Measurements from ENCODE around the gene XG.
A peak's percentile ranks its signal among the peaks of the same experiment; 100 is the strongest.

Gene XG

GRCh38 chrX:2819345-2820135, 67.7 kb downstream of the XG start:
- DNase-seq (ENCODE audit: low read depth, low spot score) = peak; percentile 31

DNA sequence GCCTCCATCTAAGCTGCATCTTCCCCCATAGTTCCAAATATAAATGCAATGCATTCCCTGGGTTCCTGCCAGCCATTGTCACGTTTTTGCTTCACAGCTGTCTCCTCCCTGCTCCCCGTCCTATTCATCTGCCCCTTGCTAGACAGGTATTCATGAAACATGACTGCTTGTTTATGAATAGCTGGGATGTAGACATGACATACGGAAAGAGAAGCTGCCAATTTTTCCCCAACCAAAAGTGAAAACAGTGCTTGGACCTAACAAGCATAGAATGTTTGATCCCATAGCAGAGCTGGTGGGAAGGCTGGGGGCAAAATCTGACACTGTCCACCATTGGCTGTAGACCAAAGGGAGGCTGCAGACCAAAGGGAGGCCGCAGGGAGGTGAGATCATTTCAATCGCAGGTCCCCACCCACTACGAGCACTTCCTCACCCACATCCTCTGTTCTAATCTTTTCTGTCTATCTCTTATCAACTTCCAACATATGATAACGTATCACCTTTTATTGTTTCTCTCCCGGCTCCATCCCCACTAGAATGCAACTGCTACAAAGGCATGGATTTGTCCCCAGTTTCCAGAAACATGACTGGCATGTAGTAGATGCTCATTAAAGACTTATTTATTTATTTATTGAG, 68.4 kb downstream of the XG start:
- no peak for DNase-seq (ENCODE audit: low read depth, low spot score)

DNA sequence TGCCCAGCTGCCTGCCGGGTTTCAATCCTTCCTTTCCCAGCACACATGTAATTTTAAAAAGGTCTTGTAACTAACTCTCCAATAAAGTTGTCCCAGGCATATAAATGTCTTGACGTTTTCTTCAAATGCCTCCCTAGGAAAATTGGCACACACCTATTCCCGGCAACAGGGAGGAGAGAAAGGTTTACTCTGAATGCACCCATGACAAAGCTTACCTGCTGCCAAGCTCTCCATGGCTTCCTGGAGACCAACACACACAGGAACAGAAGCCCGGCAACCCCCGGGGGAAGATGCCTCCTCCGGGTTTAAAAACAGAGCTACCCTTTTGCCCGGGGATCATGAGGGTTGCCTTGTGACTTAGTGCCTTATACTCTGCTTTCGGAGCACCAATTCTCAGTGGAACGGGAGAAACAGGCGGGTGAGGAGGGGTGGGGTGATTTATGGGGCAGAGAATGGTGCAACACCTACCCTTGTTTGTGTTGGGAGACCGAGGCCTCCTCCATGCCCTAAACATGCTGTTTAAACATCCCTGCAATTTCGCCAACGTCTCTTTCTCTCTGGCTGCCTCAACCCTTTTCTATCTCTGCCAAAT, 72.1 kb downstream of the XG start:
- no peak for DNase-seq (ENCODE audit: low read depth, low spot score)

DNA sequence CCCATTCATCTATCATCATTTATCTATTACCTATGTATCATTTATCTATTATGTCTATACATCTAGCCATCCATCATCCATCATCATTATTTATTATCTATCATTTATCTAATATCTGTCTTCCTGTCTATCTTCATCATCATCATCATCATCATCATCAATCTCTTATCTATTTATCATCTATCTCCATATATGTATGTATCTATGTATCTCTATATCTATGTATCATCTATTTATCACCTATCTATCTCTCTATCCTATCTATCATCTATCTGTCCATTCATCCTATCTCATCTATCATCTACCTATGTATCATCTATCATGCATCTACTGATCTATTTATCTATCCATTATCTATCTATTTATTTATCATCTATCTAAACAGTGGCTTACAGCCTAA, 73.0 kb downstream of the XG start:
- no peak for DNase-seq (ENCODE audit: low read depth, low spot score)

GRCh38 chrX:2828344-2828958, 76.6 kb downstream of the XG start, which contains the start of gene GYG2:
TSS of gene GYG2 (plus strand) at chrX:2828930. CDS start at chrX:2830189, 1,259 bp downstream.
- DNase-seq (ENCODE audit: low read depth, low spot score) = peak; percentile 58

- DNase-seq (ENCODE audit: low read depth, low spot score) = peak; percentile 17
These were observed 77.1 kb downstream of the XG start for GRCh38 chrX:2828959-2829411.

GRCh38 chrX:2829469-2830246, 77.8 kb downstream of the XG start:
- no peak for DNase-seq (ENCODE audit: low read depth, low spot score)

- DNase-seq (ENCODE audit: low read depth, low spot score) = no peak
These were observed 79.8 kb downstream of the XG start for GRCh38 chrX:2831471-2832228.

DNA sequence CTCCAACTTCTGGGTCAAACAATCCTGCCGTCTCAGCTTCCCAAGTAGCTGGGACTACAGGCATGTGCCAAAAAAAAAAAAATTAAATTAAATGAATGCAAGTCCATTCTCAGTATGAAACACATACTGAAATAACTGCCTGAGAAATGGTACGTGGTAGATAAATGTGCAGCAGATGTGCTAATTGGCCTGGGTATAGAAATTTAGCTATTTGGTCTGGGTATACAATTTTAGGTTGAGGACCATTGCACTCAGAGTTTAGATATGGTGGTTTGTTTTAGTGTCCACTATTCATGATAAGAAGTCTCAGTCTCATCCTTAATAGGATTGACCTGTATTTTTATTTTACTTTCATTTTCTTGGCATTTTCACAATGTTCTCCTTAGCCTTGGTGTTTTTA, 86.1 kb downstream of the XG start:
- no peak for DNase-seq (ENCODE audit: low read depth, low spot score)

GRCh38 chrX:2840961-2841360, 89.1 kb downstream of the XG start:
- no peak for DNase-seq (ENCODE audit: low read depth, low spot score)

DNA sequence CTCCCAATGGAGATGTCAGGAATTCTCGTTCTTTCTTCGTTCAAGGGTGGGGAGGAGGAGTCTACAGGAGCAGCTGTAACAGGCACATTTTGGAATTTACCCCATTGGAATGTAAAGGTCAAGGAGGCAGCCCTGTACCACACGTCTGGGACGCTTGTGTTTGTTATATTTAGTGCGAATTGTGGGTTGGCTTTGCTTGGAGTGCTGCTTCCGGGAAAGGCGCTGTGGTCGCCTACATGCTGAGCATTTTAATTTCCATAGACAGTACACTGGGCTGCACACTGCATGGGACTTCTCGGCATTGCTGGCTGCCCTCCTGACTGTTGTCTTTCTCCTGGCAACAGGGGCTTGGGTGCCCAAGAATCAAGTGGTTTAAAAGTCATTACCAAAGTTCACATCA, 89.7 kb downstream of the XG start:
- peak; percentile 44 for DNase-seq (ENCODE audit: low read depth, low spot score)

DNA sequence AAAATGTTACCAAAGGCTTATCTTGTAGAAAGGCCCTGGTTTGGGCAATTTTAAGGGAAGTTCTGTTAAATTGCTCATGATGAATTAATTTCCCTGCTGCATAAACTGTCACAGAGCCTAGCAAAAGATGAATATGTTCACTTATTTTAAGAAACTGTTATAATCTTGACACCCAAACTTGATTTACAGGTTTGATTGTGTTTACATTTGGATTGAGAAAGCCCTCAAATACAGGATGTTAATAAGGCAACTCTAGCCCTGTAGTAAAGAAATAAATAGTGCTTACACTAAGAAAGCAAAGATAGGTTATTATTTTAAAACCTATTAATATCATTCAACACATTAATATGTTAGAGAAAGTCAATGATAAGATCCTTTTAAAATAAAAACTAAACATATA, 95.2 kb downstream of the XG start:
- no peak for DNase-seq (ENCODE audit: low read depth, low spot score)

GRCh38 chrX:2848871-2849301, 97.0 kb downstream of the XG start:
- DNase-seq (ENCODE audit: low read depth, low spot score) = peak; percentile 81

DNA sequence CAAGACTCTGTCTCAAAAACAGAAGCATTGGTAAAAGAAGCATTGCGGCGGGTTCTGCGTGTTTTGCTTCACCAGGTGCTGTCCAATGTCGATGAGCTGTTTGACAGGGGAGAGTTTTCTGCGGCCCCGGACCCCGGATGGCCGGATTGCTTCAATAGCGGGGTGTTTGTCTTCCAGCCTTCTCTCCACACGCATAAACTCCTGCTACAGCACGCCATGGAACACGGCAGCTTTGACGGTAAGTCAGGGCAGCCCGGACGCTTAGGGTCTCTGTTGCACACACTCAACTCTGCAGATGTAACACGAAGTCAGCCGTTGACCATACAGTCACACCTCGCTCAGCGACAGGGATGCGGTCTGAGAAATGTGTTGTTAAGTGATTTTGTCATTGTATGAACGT, 103.1 kb downstream of the XG start:
- no peak for DNase-seq (ENCODE audit: low read depth, low spot score)

- DNase-seq (ENCODE audit: low read depth, low spot score) = no peak
These were observed 103.9 kb downstream of the XG start for GRCh38 chrX:2855761-2856160.

DNA sequence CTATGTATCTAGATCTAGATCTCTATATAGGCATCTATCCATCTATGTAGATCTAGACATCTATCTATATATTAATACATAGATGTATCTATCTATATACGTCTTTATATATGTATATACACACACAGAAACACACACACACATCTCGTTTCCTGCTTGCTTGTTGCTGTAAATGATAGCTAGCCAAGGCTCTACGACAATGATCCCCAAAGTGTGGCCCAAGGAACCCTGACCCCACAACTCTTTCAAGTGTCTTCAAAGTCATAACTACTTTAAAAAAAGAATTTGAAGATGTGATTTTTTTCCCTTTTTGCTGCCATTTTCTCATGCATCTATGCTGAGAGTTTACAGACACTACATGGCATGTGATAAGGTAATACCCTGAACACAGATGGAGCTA, 105.7 kb downstream of the XG start:
- no peak for DNase-seq (ENCODE audit: low read depth, low spot score)

DNA sequence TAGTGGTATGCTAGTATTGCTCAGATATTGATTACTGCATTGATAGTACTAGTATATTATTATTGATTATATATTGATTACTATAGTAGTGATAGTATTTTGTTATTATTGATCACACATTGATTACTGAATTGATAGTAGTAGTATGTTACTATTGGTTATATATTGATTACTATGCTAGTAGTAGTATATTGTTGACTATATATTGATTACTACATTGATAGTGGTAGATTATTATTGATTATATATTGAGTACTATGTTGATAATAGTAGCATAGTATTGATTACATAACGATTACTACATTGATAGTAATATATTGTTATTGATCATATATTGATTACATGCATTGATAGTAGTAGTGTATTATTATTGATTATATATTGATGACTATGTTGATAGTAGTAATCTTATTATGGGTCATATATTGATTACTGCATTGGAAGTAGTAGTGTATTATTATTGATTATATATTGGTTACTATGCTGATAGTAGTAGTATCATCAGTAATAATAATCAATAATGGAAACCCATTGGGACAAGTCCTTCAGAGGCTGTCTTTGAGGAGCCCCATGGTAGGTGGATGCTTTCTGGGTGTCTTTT, 107.5 kb downstream of the XG start:
- no peak for DNase-seq (ENCODE audit: low read depth, low spot score)

- DNase-seq (ENCODE audit: low read depth, low spot score) = no peak
These were observed 110.6 kb downstream of the XG start for GRCh38 chrX:2862404-2862803.

GRCh38 chrX:2863646-2864045, 111.8 kb downstream of the XG start:
- peak; percentile 44 for DNase-seq (ENCODE audit: low read depth, low spot score)
